Muscle layer of colon (tissue), 2 donors: ENCODE results near the gene TTF2.
"Not testable (repeated sequence)": the region's sequence is repeated elsewhere in the genome, so short reads cannot be mapped to it uniquely, and the experiment has no call there.

Source experiments
- H3K27ac ChIP-seq: one replicate; pipeline ENCODE4 v1.7.0; 2013; ENCODE audit warnings: low read depth, mild to moderate bottlenecking, low read length, moderate library complexity
- H3K27me3 ChIP-seq, 2 donors: one replicate each; pipeline ENCODE4 v1.7.0; 2013; ENCODE audit warnings: low read length in 2 of 2, mild to moderate bottlenecking in 2 of 2; ENCODE audit not compliant: insufficient read depth in 2 of 2, control insufficient read depth in 1 of 2
- H3K36me3 ChIP-seq: one replicate; pipeline ENCODE4 v1.7.0; 2013; ENCODE audit warnings: mild to moderate bottlenecking, low read length; ENCODE audit not compliant: insufficient read depth
- H3K4me1 ChIP-seq: one replicate; pipeline ENCODE4 v1.7.0; 2013; ENCODE audit warnings: mild to moderate bottlenecking, low read length; ENCODE audit not compliant: insufficient read depth
- H3K4me3 ChIP-seq, 2 donors: one replicate each; pipeline ENCODE4 v1.7.0; 2013; ENCODE audit warnings: low read length in 2 of 2, low read depth in 1 of 2, mild to moderate bottlenecking in 1 of 2, moderate library complexity in 1 of 2
- H3K9ac ChIP-seq: one replicate; pipeline ENCODE4 v1.7.0; 2013; ENCODE audit warnings: low read length
- H3K9me3 ChIP-seq: one replicate; pipeline ENCODE4 v1.7.0; 2013; ENCODE audit warnings: mild to moderate bottlenecking, low read length
- donor health status: abdominal sarcoma.
- donor health status: Adenocarcinoma of cecum.

The TTF2 gene

GRCh38 chr1:117112047-117112717, 52.1 kb downstream of the TTF2 start:
- Histone ChIP-seq H3K36me3 (peaks cover 43% of the 10 kb centered on the region), H3K27me3 (no peaks in the 10 kb centered on the region), H3K4me1 (no peaks in the 10 kb centered on the region), H3K9me3 (no peaks in the 10 kb centered on the region), H3K4me3 (no peak overlapping the region), H3K9ac (no peak overlapping the region), H3K27ac (no peak overlapping the region)

DNA sequence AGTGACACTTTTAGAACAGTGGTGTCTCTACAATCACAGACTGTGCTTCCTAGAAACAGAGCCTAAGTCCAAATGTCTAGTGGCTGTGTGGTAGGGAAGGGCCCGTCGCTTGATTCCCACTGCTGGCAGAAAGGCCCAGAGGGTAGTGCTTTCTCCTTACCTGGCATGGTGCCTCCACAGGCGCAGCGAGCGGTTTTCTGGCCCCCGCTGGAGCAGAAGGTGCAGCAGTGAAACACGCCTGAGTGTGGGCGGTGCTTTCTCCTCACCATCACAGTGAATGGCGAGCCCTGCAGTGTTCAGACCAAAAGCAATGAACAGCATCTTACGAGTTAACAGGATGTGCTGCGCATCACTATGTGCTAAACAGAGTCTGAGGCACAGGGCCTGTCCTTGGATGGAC, 53.1 kb downstream of the TTF2 start:
- H3K9ac ChIP-seq = no peak overlapping the region
- no peak overlapping the region for H3K27ac ChIP-seq
- H3K4me3 ChIP-seq = no peak overlapping the region
- H3K9me3 ChIP-seq = no peaks in the 10 kb centered on the region
- peaks cover 43% of the 10 kb centered on the region for H3K36me3 ChIP-seq
- no peaks in the 10 kb centered on the region for H3K4me1 ChIP-seq
- H3K27me3 ChIP-seq = no peaks in the 10 kb centered on the region

GRCh38 chr1:117114877-117115276, 54.8 kb downstream of the TTF2 start:
- Histone ChIP-seq H3K27me3 (no peaks in the 10 kb centered on the region), H3K9ac (no peak overlapping the region), H3K4me1 (no peaks in the 10 kb centered on the region), H3K4me3 (no peak overlapping the region), H3K36me3 (peaks cover 36% of the 10 kb centered on the region), H3K27ac (no peak overlapping the region), H3K9me3 (no peaks in the 10 kb centered on the region)

DNA sequence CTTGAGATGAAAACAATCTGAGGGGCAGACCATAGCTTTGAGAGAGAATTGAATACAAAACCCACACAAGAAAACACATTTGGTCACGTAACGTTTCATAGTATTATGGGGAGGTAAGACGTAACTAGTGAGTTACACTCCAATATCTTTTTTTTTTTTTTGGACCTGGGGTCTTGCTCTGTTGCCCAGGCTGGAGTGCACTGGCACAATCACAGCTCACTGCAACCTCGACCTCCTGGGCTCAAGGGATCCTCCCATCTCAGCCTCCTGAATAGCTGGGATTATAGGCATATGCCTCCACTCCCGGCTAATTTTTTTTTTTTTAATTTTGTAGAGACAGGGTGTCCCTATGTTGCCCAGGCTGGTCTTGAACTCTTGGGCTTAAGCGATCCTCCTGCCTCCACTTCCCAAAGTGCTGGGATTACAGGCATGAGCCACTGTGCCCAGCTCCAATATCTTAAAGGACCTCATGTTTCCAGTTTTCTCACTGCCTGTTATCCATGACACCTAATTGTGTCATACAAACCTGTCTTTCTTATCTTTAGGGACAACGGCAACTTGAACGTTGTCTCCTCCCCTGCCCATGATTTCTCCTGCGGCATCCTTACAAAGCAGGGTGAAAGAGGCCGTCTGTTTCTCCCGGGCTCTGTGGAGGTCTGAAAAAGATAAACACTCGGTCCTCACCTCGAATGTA, 56.1 kb downstream of the TTF2 start:
- H3K9ac ChIP-seq = no peak overlapping the region
- peaks cover 6% of the 10 kb centered on the region for H3K4me1 ChIP-seq
- H3K4me3 ChIP-seq = no peak overlapping the region
- peaks cover 32% of the 10 kb centered on the region for H3K36me3 ChIP-seq
- no peak overlapping the region for H3K27ac ChIP-seq
- no peaks in the 10 kb centered on the region for H3K27me3 ChIP-seq
- H3K9me3 ChIP-seq = no peaks in the 10 kb centered on the region

- H3K9ac ChIP-seq = no peak overlapping the region
- peaks cover 30% of the 10 kb centered on the region for H3K36me3 ChIP-seq
- H3K9me3 ChIP-seq = no peaks in the 10 kb centered on the region
- no peak overlapping the region for H3K4me3 ChIP-seq
- H3K4me1 ChIP-seq = peaks cover 6% of the 10 kb centered on the region
- no peaks in the 10 kb centered on the region for H3K27me3 ChIP-seq
- no peak overlapping the region for H3K27ac ChIP-seq
Measured at GRCh38 chr1:117116784-117117130, 56.6 kb downstream of the TTF2 start.

DNA sequence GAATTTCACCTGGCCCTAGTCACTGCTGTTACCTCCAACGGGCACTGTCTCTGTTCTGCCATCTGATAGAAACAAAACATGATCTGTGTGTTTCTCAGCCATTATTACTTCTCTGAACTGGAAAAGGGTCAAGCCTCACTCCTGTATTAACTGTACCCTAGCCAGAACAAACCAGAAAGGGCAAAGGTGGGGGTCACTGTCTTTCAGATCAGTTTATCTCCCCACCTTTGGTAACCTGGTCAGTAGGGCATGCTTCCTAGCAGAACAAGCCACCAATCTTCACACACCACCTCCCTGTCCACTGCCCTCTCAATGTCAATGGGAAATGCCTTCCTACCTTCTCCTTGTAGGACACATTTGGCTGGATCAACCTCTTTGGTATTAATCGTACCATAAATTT, 57.6 kb downstream of the TTF2 start:
- Histone ChIP-seq H3K9me3 (no peaks in the 10 kb centered on the region), H3K27ac (no peak overlapping the region), H3K27me3 (no peaks in the 10 kb centered on the region), H3K9ac (no peak overlapping the region), H3K4me3 (no peak overlapping the region), H3K36me3 (peaks cover 22% of the 10 kb centered on the region), H3K4me1 (peaks cover 11% of the 10 kb centered on the region)

GRCh38 chr1:117118137-117118536, 58.0 kb downstream of the TTF2 start:
- peaks cover 11% of the 10 kb centered on the region for H3K4me1 ChIP-seq
- no peak overlapping the region for H3K4me3 ChIP-seq
- H3K36me3 ChIP-seq = peaks cover 18% of the 10 kb centered on the region
- no peaks in the 10 kb centered on the region for H3K9me3 ChIP-seq
- H3K9ac ChIP-seq = no peak overlapping the region
- no peak overlapping the region for H3K27ac ChIP-seq
- H3K27me3 ChIP-seq = no peaks in the 10 kb centered on the region

DNA sequence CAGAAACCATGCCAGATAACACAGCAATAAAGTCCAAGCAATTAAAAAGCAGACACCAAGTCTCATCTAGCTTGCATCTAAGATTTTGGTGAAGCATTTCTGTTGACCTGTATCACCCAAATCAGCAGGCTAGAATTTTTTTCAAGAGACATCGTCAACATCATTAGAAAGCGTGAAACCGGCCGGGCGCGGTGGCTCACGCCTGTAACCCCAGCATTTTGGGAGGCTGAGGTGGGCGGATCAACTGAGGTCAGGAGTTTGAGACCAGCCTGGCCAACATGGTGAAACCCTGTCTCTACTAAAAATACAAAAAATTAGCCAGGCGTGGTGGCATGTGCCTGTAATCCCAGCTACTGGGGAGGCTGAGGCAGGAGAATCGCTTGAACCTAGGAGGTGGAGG, 59.0 kb downstream of the TTF2 start:
- not testable (repeated sequence) for H3K27me3 ChIP-seq, H3K9me3 ChIP-seq, H3K27ac ChIP-seq, H3K9ac ChIP-seq, H3K4me3 ChIP-seq, H3K36me3 ChIP-seq
- peaks cover 11% of the 10 kb centered on the region for H3K4me1 ChIP-seq

- peak overlapping the region; percentile 51 to 77 for H3K4me3 ChIP-seq
- peak overlapping the region; percentile 77 for H3K27ac ChIP-seq
- H3K9me3 ChIP-seq = no peaks in the 10 kb centered on the region
- no peaks in the 10 kb centered on the region for H3K27me3 ChIP-seq
- H3K36me3 ChIP-seq = no peaks in the 10 kb centered on the region
- H3K4me1 ChIP-seq = peaks cover 11% of the 10 kb centered on the region
- peak overlapping the region; percentile 32 for H3K9ac ChIP-seq
Measured at GRCh38 chr1:117120774-117121588, 60.9 kb downstream of the TTF2 start.

- Histone ChIP-seq H3K9me3 (no peaks in the 10 kb centered on the region), H3K4me1 (peaks cover 11% of the 10 kb centered on the region)
Measured at GRCh38 chr1:117121589-117122329, 61.6 kb downstream of the TTF2 start, which contains the start of gene TRIM45. TRIM45 (minus strand) TSS chr1:117121749; CDS start chr1:117121201, 548 bp downstream.

More at GRCh38 chr1:117121589-117122329, 61.6 kb downstream of the TTF2 start, which contains the start of gene TRIM45:
- Histone ChIP-seq H3K27ac (peak within 1 kb of the TSS; percentile 77), H3K36me3 (no peaks in the 10 kb centered on the region), H3K9ac (peak within 1 kb of the TSS; percentile 72), H3K27me3 (no peaks in the 10 kb centered on the region), H3K4me3 (peak within 1 kb of the TSS; percentile 51 to 77)
